ENCODE data around the gene PSME2. TPM values are rescaled to one million over a fixed set of nuclear protein-coding genes. Genes with fewer than 3 reads are reported as not detected.

Gene PSME2
- total RNA-seq, 1 experiment from 2014 or later, result 111 TPM

- no peaks in the 10 kb centered on the region; the same call in 1 of the 2 replicates for H3K36me3 ChIP-seq
- peak; percentile 62 for DNase-seq
- H3K27me3 ChIP-seq, result no peaks in the 10 kb centered on the region
- peak overlapping the region; percentile 90 for H3K4me3 ChIP-seq
- no peaks in the 10 kb centered on the region for H3K9me3 ChIP-seq
Observed at GRCh38 chr14:24095271-24096068, 50.9 kb downstream of the PSME2 start.

GRCh38 chr14:24094841-24095270 is 51.6 kb downstream of the PSME2 start:
- Histone ChIP-seq H3K9me3 (no peaks in the 10 kb centered on the region), H3K36me3 (no peaks in the 10 kb centered on the region; the same call in 1 of the 2 replicates), H3K27me3 (no peaks in the 10 kb centered on the region), H3K4me3 (peak overlapping the region; percentile 90)
- DNase-seq, result no peak

GRCh38 chr14:24093901-24094840 is 52.2 kb downstream of the PSME2 start, which contains the start of gene PCK2:
PCK2 (plus strand) TSS chr14:24094311; CDS start chr14:24094406, 95 bp downstream.
- Histone ChIP-seq H3K36me3 (no peaks in the 10 kb centered on the region; the same call in 1 of the 2 replicates), H3K4me3 (peak within 1 kb of the TSS; percentile 90), H3K27me3 (no peaks in the 10 kb centered on the region), H3K9me3 (no peaks in the 10 kb centered on the region)
- peak; percentile 96 for DNase-seq

Other genes starting within 250 kb of the PSME2 start
- gene DHRS4, start 192.8 kb downstream of the PSME2 start, total RNA-seq (2014; rRNA removed; shearing (Covaris generic); ENCODE audit: low replicate concordance), result 32.4 and 35.9 TPM in 2 replicates
- gene DHRS4L2, start 157.7 kb downstream of the PSME2 start, total RNA-seq (2014; rRNA removed; shearing (Covaris generic); ENCODE audit: low replicate concordance), result 2.0 and 13.5 TPM in 2 replicates
- not detected in 2 replicates for gene CARMIL3, start 94.6 kb downstream of the PSME2 start, total RNA-seq (2014; rRNA removed; shearing (Covaris generic); ENCODE audit: low replicate concordance)
- not detected in 2 replicates for gene CPNE6, start 75.0 kb downstream of the PSME2 start, total RNA-seq (2014; rRNA removed; shearing (Covaris generic); ENCODE audit: low replicate concordance)
- gene PCK2, start 52.3 kb downstream of the PSME2 start, total RNA-seq (2014; rRNA removed; shearing (Covaris generic); ENCODE audit: low replicate concordance), result 6.7 and 27.5 TPM in 2 replicates
- 22.7 and 64.7 TPM in 2 replicates for gene DCAF11, start 31.8 kb downstream of the PSME2 start, total RNA-seq (2014; rRNA removed; shearing (Covaris generic); ENCODE audit: low replicate concordance)
- 1.9 and 4.9 TPM in 2 replicates for gene NRL, start 31.7 kb downstream of the PSME2 start, total RNA-seq (2014; rRNA removed; shearing (Covaris generic); ENCODE audit: low replicate concordance)
- gene FITM1, start 16.0 kb downstream of the PSME2 start, total RNA-seq (2014; rRNA removed; shearing (Covaris generic); ENCODE audit: low replicate concordance), result 0.79 TPM in 1 of 2 replicates, not detected in the other
- gene PSME1, start 10.4 kb downstream of the PSME2 start, total RNA-seq (2014; rRNA removed; shearing (Covaris generic); ENCODE audit: low replicate concordance), result 37.5 and 39.3 TPM in 2 replicates
- gene EMC9, start 5.0 kb downstream of the PSME2 start, total RNA-seq (2014; rRNA removed; shearing (Covaris generic); ENCODE audit: low replicate concordance), result 7.2 and 15.7 TPM in 2 replicates
- 39.6 and 52.1 TPM in 2 replicates for gene RNF31, start 888 bp upstream of the PSME2 start, total RNA-seq (2014; rRNA removed; shearing (Covaris generic); ENCODE audit: low replicate concordance)
- 15.8 and 26.4 TPM in 2 replicates for gene IRF9, start 14.7 kb upstream of the PSME2 start, total RNA-seq (2014; rRNA removed; shearing (Covaris generic); ENCODE audit: low replicate concordance)
- 0.66 and 2.1 TPM in 2 replicates for gene REC8, start 25.5 kb upstream of the PSME2 start, total RNA-seq (2014; rRNA removed; shearing (Covaris generic); ENCODE audit: low replicate concordance)
- 41.0 and 60.5 TPM in 2 replicates for gene IPO4, start 42.2 kb upstream of the PSME2 start, total RNA-seq (2014; rRNA removed; shearing (Covaris generic); ENCODE audit: low replicate concordance)
- gene TM9SF1, start 48.8 kb upstream of the PSME2 start, total RNA-seq (2014; rRNA removed; shearing (Covaris generic); ENCODE audit: low replicate concordance), result 25.2 and 39.3 TPM in 2 replicates
- not detected in 2 replicates for gene TSSK4, start 59.1 kb upstream of the PSME2 start, total RNA-seq (2014; rRNA removed; shearing (Covaris generic); ENCODE audit: low replicate concordance)
- gene CHMP4A, start 66.9 kb upstream of the PSME2 start, total RNA-seq (2014; rRNA removed; shearing (Covaris generic); ENCODE audit: low replicate concordance), result 20.0 and 75.5 TPM in 2 replicates
- 2.5 and 4.5 TPM in 2 replicates for gene MDP1, start 69.5 kb upstream of the PSME2 start, total RNA-seq (2014; rRNA removed; shearing (Covaris generic); ENCODE audit: low replicate concordance)
- 138 and 173 TPM in 2 replicates for gene NEDD8, start 85.8 kb upstream of the PSME2 start, total RNA-seq (2014; rRNA removed; shearing (Covaris generic); ENCODE audit: low replicate concordance)
- 54.0 and 60.9 TPM in 2 replicates for gene GMPR2, start 86.3 kb upstream of the PSME2 start, total RNA-seq (2014; rRNA removed; shearing (Covaris generic); ENCODE audit: low replicate concordance)
- 23.6 and 36.7 TPM in 2 replicates for gene TINF2, start 96.0 kb upstream of the PSME2 start, total RNA-seq (2014; rRNA removed; shearing (Covaris generic); ENCODE audit: low replicate concordance)
- gene TGM1, start 116.6 kb upstream of the PSME2 start, total RNA-seq (2014; rRNA removed; shearing (Covaris generic); ENCODE audit: low replicate concordance), result 0.86 and 2.0 TPM in 2 replicates
- 1.7 and 2.6 TPM in 2 replicates for gene RABGGTA, start 125.0 kb upstream of the PSME2 start, total RNA-seq (2014; rRNA removed; shearing (Covaris generic); ENCODE audit: low replicate concordance)
- gene DHRS1, start 153.2 kb upstream of the PSME2 start, total RNA-seq (2014; rRNA removed; shearing (Covaris generic); ENCODE audit: low replicate concordance), result 1.5 and 2.5 TPM in 2 replicates
- 6.6 and 10.6 TPM in 2 replicates for gene NOP9, start 153.2 kb upstream of the PSME2 start, total RNA-seq (2014; rRNA removed; shearing (Covaris generic); ENCODE audit: low replicate concordance)
- gene CIDEB, start 161.4 kb upstream of the PSME2 start, total RNA-seq (2014; rRNA removed; shearing (Covaris generic); ENCODE audit: low replicate concordance), result not detected in 2 replicates
- gene LTB4R2, start 163.5 kb upstream of the PSME2 start, total RNA-seq (2014; rRNA removed; shearing (Covaris generic); ENCODE audit: low replicate concordance), result 0.59 and 0.82 TPM in 2 replicates
- 1.4 and 1.5 TPM in 2 replicates for gene LTB4R, start 164.9 kb upstream of the PSME2 start, total RNA-seq (2014; rRNA removed; shearing (Covaris generic); ENCODE audit: low replicate concordance)
- gene ADCY4, start 188.5 kb upstream of the PSME2 start, total RNA-seq (2014; rRNA removed; shearing (Covaris generic); ENCODE audit: low replicate concordance), result not detected in 2 replicates
- gene RIPK3, start 193.4 kb upstream of the PSME2 start, total RNA-seq (2014; rRNA removed; shearing (Covaris generic); ENCODE audit: low replicate concordance), result not detected in 2 replicates
- 4.9 and 14.5 TPM in 2 replicates for gene NFATC4, start 221.6 kb upstream of the PSME2 start, total RNA-seq (2014; rRNA removed; shearing (Covaris generic); ENCODE audit: low replicate concordance)